Hepatic stellate cell (primary cell): ENCODE measurements around the gene CEP72.
A peak's percentile ranks its signal among the peaks of the same experiment; 100 is the strongest.
"Not testable (repeated sequence)": the region's sequence is repeated elsewhere in the genome, so short reads cannot be mapped to it uniquely, and the experiment has no call there.

Source experiments
- DNase-seq: peaks from one replicate; pipeline ENCODE4 v3.0.0; 2011; ENCODE audit warnings: low spot score

Gene CEP72

DNA sequence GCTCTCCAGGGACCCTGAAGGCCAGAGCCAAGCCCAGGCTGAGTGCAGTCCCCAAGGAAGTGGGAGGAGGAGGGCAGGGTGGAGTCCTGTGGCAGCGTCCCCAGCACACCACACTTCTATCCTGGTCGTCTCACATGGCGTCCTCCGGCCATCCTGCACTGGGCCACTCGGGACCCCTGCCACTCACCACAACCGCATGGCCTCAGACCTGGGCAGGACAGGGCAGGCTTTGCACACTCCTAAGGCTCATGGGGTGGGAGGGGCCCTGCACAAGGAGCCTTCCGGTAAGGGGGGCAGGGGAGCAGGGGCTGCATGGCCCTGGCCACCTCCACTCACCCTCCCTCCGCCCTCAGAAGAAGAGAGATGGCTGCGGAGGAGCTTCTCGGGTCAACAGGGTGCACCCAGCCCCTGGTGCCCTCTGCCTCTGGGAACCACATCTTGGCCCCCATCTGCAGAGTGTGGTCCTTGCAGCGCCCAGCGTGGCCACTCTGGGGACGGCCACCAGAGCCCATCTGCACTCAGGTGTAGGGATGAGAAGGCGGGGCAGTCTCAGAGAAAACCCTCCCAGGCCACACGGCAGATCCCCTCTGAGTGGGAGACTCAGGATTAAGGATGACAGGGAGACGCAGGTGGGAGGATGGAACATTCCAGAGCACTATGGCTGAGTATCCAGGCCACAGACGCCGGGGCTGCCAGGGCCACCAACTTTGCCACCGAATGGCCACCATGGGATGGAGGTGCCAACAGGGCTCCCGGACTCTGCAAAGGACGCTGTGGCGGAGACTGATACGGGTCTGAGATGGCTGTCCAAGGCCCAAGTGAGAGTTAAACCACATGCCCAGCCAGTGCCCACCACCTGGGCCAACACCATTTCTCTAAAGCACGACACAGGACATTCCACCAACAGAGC lies 73.4 kb downstream of the CEP72 start:
- no peak for DNase-seq

DNA sequence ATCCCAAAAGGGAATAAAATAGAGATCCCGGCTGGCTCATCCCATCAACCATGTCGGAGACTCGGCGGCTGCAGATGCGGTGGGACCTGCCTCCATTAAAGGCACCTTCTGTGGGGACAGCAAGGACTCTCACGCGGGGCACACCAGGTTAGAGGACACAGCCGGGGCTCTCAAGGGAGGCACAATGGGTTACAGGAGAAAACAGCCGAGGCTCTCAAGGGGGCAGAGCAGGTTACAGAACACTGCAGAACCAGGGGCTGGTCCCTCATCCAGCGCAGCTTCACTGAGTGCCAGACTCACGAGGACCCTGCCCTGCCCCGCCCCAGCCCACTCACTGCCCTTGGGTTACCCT lies 74.0 kb downstream of the CEP72 start:
- not testable (repeated sequence) for DNase-seq

DNA sequence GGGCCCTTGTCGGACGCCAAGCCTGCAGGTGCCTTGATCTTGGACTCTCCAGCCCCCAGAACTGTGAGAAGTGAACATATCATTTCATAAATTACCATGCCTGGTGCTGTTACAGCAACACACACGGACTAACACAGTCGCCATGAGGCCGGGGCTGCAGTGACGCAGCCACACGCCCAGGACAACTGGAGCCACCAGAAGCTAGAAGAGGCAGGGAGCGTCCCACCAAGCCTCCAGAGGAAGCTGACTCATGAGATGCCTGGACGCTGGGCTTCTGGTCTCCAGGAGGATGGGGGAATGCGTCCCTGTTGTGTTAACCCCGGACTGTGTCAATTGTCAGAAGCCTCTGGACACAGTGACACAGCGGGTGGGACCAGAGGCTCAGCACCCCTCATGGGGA lies 74.8 kb downstream of the CEP72 start:
- not testable (repeated sequence) for DNase-seq

DNA sequence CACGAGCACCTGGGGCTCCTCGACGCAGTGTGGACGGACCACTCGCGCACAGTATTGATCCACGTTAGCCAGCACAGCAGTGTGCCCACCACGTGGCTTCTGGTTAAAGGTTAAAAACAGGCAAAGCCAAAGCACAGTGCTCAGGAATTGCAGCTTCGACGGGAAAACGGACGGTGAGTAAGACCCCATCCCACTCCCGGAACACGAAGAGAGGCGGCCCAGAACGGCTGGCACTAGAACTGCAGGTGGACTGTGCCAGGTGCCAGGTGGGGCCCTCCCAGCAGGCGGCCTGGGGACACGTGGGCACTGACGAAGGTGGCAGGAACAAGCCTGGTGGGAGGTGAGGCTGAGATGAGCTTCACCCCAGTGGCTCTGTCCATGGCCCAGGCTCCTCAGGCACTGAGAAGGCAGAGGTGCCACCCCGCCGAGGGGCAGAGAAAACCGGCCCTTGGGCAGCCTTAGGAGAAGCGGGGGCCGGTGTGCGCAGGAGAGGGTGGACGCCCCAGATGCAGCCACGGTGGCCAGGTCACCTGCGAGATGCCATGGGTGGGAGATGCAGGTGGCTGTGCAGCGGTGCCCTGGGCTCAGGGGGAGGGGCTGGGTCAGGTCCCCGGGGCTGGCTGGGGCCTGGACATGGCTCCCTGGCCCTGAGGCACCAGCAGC lies 76.3 kb downstream of the CEP72 start:
- DNase-seq, result not testable (repeated sequence)

DNA sequence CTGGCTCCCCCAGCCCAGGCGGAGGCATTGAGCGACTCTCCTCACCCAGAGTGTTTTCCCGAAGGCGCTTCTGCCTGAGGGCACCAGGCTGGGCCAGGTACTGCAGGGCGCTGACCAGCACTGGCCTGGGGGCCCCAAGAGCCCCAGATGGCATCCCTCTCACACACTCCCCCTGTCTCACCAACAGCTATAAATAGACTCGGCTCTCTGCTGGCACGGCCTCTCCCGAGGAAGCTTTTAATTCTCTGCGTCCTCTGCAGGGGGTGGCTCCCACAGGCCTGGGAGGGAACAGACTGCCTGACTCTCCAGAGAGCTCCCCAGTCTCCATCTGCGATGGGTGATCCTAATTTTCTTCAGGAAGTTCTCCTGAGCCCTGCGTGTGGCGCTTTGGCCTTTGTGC lies 78.2 kb downstream of the CEP72 start:
- not testable (repeated sequence) for DNase-seq

DNA sequence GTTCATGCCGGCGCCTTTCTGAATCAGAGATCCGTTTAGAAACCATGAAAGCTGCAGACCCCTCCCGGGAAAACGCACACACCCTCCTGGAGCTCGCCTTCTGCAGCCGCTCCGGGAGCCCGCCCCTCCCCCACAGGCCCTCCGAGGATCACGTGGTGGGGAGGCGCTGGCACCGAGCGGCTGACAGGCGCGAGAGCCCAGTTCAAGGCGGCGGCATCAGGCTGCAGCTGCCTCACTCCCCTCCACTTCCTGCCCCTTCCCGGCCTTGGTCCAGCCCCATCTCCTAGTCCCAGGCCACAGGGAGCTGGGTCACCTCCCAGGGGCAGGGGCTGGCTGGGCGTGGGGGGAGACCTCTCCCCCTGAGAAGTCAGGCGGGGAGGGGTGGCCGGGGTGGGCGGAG lies 78.9 kb downstream of the CEP72 start:
- DNase-seq, result not testable (repeated sequence)

DNA sequence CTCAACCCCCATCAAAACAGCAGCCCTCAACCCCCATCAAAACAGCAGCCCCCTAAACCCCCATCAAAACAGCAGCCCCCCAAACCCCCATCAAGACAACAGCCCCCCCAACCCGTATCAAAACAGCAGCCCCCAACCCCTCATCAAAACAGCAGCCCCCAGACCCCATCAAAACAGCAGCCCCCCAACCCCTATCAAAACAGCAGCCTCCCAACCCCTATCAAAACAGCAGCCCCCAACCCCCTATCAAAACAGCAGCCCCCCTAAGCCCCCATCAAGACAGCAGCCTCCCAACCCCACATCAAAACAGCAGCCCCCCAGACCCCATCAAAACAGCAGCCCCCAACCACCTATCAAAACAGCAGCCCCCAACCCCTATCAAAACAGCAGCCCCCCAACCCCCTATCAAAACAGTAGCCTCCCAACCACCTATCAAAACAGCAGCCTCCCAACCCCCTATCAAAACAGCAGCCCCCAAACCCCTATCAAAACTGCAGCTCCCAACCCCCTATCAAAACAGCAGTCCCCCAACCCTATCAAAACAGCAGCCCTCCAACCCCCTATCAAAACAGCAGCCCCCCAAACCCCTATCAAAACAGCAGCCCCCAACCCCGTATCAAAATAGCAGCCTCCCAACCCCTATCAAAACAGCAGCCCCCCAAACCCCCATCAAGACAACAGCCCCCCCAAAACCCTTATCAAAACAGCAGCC lies 79.8 kb downstream of the CEP72 start:
- no peak for DNase-seq

DNA sequence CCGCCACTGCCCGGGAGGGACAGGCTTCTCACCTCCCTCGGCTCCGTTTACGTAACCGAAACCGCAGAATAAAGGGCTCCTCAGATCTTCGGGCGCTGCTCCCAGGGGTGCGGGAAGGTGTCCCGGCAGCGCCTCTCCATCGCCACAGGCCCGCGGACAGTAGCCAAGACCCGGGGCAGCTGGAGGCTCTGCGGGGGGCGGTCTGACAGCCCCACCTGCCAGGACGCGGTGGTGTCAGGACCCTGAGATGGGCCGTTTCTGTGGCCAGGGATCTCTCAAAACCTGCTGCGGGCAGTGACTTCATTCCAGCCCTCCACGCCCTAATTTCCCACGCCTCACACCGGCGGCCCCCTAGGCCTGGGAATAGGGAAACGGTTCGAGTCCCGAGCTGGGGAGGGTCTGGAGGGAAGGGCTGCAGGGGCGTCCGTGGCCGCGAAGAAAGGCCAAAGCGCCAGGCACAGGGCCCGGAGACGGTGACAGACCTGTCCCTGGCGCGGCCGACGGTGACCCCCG lies 80.4 kb downstream of the CEP72 start:
- DNase-seq, result peak; percentile 8

DNA sequence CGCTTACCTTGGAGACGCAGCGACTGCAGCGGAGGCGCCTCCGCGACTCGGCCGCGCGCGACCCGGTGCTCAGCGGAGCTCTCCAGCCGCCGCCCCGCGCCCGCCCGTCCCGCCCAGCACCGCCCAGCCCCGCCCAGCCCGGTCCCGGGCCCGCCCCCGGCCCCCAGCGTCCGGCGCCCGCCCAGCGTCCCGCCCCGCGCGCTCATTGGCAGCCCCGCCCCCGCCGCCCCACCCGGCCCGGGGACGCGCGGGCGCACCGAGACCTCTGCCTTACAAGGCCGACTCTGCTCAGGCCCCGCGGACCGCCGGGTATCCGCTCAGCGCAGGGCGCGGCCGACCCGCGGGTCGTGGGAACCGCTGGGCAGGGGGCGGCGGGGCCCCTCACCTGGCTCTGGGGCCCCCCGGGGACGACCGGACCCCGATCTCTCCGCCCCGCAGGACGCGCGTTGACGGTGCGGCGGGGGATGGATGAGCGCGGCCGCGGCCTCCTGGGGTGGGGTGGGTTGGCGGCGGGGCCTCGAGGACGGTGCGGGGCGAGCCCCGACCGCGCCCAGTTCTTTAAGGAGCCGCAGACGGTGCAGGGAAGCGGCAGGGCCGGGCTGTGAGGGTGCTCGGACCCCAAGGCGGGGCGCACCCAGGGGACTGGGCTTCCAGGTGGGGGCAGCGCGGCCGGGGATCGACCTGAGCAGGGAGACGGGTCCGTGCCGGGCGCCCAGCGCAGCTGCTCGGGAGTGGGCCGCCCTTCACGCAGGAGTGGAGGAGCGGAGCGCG lies 81.3 kb downstream of the CEP72 start, which contains the start of gene TPPP:
Gene TPPP, minus strand, starts transcription at position 82 of the 771 bp plus-strand sequence. CDS start 15,292 bp downstream, outside the sequence.
- DNase-seq, result peak; percentile 67

DNA sequence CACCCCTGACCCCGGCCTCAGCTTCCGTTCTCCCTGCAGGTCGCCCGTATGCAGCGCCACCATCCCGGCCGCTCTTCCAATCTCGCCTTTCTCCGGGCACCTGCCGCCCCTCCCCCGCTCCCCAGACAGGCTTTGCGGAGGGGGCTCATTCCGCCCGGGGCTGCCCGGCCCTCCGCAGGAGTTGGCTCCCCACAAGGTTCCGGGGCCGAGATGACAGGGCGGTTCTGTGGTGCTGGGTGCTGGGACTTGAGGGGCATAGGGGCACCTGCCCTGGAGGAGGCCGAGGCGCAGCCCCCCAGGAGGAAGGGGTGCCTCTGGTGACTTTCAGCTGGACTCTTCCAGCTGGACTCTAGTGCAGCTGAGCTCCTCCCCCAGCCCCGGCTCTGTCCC lies 81.9 kb downstream of the CEP72 start:
- DNase-seq, result not testable (repeated sequence)

DNA sequence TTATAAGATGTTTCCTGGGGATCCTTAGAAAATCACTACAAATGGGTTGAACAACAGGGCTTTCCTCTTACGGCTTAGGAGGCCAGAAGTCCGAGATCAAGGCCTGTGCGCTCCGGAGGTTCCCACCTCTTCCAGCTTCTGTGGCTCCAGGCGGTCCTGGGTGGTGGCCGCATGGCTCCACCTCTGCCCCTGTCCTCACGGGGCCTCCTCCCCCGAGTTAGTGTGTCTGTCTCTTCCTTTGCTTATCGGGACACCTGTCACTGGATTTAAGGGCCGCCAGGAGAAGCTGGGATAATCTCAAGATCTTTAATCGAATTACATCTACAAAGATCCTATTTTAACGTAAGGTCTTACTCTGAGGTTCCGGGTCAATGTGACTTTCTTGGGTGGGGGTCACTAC lies 83.3 kb downstream of the CEP72 start:
- DNase-seq, result not testable (repeated sequence)

DNA sequence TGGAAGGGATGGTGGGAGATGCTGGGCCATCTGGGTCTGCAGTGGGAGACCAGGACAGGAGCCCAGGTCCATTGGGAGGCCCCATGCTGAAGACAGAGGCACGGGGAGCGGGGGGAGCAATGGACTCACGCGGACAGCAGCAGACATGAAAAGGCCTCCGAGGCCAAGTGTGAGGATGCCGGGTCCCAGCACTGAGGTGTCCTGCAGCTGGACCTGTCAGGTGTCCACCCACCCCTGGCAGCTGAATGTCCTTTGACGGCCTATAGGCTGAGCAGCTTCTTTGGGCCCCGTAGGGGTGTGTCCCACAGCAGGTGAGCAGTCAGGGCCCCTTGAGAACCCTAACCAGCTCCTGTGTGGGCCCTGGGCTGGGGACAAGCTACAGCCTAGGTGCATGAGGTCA lies 84.1 kb downstream of the CEP72 start:
- DNase-seq, result not testable (repeated sequence)

DNA sequence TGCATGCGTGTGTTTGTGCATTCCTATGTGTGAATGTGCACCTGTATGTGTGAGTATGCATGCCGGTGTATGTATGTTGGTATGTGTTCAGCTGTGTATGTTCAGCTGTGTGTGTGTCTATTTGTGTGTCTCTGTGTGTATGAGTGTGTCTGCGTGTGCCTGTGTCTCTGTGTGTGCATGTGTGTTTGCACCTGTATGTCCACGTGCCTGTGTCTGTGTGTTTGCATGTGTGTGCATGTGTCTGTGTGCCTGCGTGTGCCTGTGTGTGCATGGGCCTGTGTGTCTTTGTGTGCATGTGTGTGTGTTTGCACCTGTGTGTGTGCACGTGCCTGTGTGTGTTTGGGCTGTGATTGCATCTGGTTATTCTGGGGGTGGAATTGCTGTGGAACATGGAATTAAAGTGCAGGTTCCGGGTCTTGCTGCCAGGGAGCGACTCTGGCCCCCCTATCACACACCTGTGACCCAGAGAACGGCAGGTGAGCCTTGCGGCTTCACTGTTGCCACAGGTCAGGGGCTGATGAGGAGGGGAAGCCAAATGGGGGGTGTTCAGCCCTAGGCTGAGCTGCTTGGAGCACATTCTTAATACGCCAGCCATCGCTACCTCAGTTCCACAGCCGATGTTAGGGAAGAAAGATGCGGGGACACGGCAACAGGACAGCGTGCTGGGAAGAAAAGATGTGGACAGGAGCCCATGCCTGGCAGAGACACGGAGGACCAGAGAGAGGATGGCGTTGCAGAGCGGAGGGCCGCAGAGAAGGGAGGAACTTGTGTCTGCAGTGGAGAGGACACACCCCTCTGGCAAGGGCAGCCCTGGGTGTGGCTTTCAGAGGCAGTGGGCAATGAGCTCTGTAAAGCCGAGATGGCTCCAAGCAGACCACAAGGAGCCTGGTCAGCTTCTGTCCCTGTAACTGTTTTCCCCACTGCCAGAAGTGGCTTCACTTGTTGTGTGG lies 84.9 kb downstream of the CEP72 start:
- DNase-seq, result not testable (repeated sequence)
